Breast epithelium (tissue), 3 donors: Measurements from ENCODE around the gene TMEM132D.

ENCODE experiments used
- CTCF ChIP-seq, 3 donors: fragments of 450-650 bp; IDR thresholded peaks; one replicate each; pipeline ENCODE4 v1.5.1; 2016 to 2017; ENCODE audit warnings: antibody characterized with exemption in 3 of 3, mild to moderate bottlenecking in 3 of 3, moderate library complexity in 3 of 3
- POLR2A ChIP-seq: fragments of 450-650 bp; IDR thresholded peaks from one replicate; pipeline ENCODE4 v1.6.1; 2016; ENCODE audit warnings: antibody characterized with exemption, mild to moderate bottlenecking, moderate library complexity
- POLR2AphosphoS5 ChIP-seq, 3 donors: sonication (generic); formaldehyde crosslinking; IDR thresholded peaks; one replicate each; pipeline ENCODE4 v1.6.1; 2017; ENCODE audit warnings: antibody characterized with exemption in 3 of 3

GRCh38 chr12:129371268-129371667 is 532.6 kb downstream of the TMEM132D start:
- no peak for TF ChIP-seq CTCF (IDR thresholded peaks at IDR 0.05)
- no peak for TF ChIP-seq POLR2A
- no peak for TF ChIP-seq POLR2AphosphoS5 (IDR thresholded peaks at IDR 0.05)
